HG03025 (cell line): ENCODE measurements around the gene NANP.
"Not testable (repeated sequence)": the region's sequence is repeated elsewhere in the genome, so short reads cannot be mapped to it uniquely, and the experiment has no call there.

ENCODE experiments used
- ATAC-seq: cut with Tn5 transposase; IDR thresholded peaks from one replicate; pipeline ENCODE4 v1.9.1; 2021; ENCODE audit warnings: mild to moderate bottlenecking, moderate library complexity; ENCODE audit not compliant: unreplicated experiment, low FRiP score

Gene NANP

GRCh38 chr20:25623736-25624499, at the start of gene NANP:
TSS of gene NANP (minus strand) at chr20:25624014. CDS start at chr20:25623948, 66 bp downstream.
- peak; percentile 87 for ATAC-seq

- no peak for ATAC-seq
These were observed 48.9 kb upstream of the NANP start for GRCh38 chr20:25672659-25673235.

GRCh38 chr20:25669826-25670422, 46.1 kb upstream of the NANP start:
- no peak for ATAC-seq

GRCh38 chr20:25668446-25668845, 44.6 kb upstream of the NANP start:
- no peak for ATAC-seq

- ATAC-seq: no peak
These were observed 36.2 kb upstream of the NANP start for GRCh38 chr20:25659999-25660398.

- no peak for ATAC-seq
These were observed 30.7 kb upstream of the NANP start for GRCh38 chr20:25654487-25654886.

- not testable (repeated sequence) for ATAC-seq
These were observed 29.1 kb upstream of the NANP start for GRCh38 chr20:25652866-25653265.

- ATAC-seq: no peak
These were observed 21.0 kb upstream of the NANP start for GRCh38 chr20:25644814-25645213.

- no peak for ATAC-seq
These were observed 19.9 kb upstream of the NANP start for GRCh38 chr20:25643716-25644115.

- no peak for ATAC-seq
These were observed 13.4 kb upstream of the NANP start for GRCh38 chr20:25637247-25637646.

- no peak for ATAC-seq
These were observed 9.4 kb upstream of the NANP start for GRCh38 chr20:25632940-25633790.

GRCh38 chr20:25630615-25631014, 6.8 kb upstream of the NANP start:
- not testable (repeated sequence) for ATAC-seq

- ATAC-seq: no peak
These were observed 6.1 kb upstream of the NANP start for GRCh38 chr20:25629816-25630499.

GRCh38 chr20:25626779-25627178, 3.0 kb upstream of the NANP start:
- ATAC-seq: no peak

- ATAC-seq: no peak
These were observed 706 bp upstream of the NANP start for GRCh38 chr20:25624500-25624939.

- ATAC-seq: peak; percentile 25
These were observed 534 bp downstream of the NANP start for GRCh38 chr20:25623225-25623735.

GRCh38 chr20:25622450-25623224, 1.2 kb downstream of the NANP start:
- no peak for ATAC-seq

- no peak for ATAC-seq
These were observed 1.8 kb downstream of the NANP start for GRCh38 chr20:25622049-25622448.

GRCh38 chr20:25619514-25619913, 4.3 kb downstream of the NANP start:
- ATAC-seq: no peak
